Fibroblast of the aortic adventitia (primary cell): ENCODE data around the gene PNMA8A. TPM values are rescaled to one million over a fixed set of nuclear protein-coding genes. Genes with fewer than 3 reads are reported as not detected.

ENCODE experiments used
- DNase-seq: peaks from one replicate; pipeline ENCODE4 v3.0.0-alpha.2; 2010; ENCODE audit warnings: low read depth
- H3K4me3 ChIP-seq: 2 replicates; pipeline ENCODE4 v1.5.1; 2011; ENCODE audit warnings: low read depth, mild to moderate bottlenecking, control low read depth, low read length, moderate library complexity
- CTCF ChIP-seq: IDR thresholded peaks from 2 replicates; pipeline ENCODE4 v1.5.1; 2011; ENCODE audit warnings: mild to moderate bottlenecking, low read length, control low read depth, inconsistent platforms; ENCODE audit not compliant: insufficient read depth
- total RNA-seq: library from RNA; depleted of rRNA; stranded (reverse); fragments of >200 nt; gene quantifications from 2 replicates; pipeline ENCODE4 v1.2.3, GENCODE V29; 2012; ENCODE audit warnings: low replicate concordance

The PNMA8A gene
- total RNA-seq, 1 donor = 2.3 TPM

DNA sequence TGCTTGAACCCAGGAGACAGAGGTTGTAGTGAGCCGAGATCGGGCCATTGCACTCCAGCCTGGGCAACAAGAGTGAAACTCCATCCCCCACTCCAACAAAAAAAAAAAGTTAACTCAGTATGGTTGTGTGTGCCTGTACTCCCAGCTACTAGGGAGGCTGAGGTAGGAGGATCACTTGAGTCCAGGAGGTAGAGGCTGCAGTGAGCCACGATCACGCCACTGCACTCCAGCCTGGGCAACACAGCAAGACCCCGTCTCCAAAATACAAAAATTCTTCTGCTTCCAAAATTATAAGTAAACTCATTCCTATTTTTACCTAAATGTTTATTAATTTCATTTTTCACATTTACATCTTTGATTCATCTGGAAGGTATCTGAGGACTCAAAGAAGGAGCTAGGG, 14.4 kb downstream of the PNMA8A start:
- H3K4me3 ChIP-seq = no peak overlapping the region
- no peak for DNase-seq
- no peak for TF ChIP-seq CTCF

- TF ChIP-seq CTCF = no peak
- no peak for DNase-seq
- H3K4me3 ChIP-seq = no peak overlapping the region
Observed at GRCh38 chr19:46454244-46454643, 17.1 kb downstream of the PNMA8A start.

DNA sequence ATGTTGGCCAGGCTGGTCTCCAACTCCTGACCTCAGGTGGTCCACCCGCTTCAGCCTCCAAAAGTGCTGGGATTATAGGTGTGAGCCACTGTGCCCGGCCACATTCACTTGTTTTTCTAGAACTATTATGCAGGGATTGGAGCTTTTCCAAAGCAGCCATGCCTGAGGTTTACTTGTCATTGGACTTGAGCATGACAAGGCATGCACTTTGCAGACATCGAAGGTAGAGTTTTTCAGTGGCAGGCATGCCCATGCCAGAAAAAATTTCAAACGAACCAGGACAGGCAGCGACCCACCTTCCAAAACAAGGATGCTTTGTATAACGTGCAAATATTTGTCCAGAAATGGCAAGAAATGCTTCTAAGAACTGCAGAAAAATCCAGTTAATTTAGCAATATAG, 17.7 kb downstream of the PNMA8A start:
- no peak for DNase-seq
- no peak overlapping the region for H3K4me3 ChIP-seq
- TF ChIP-seq CTCF = no peak

- H3K4me3 ChIP-seq = no peak overlapping the region
- DNase-seq = no peak
- no peak for TF ChIP-seq CTCF
Observed at GRCh38 chr19:46452186-46452585, 19.2 kb downstream of the PNMA8A start.

DNA sequence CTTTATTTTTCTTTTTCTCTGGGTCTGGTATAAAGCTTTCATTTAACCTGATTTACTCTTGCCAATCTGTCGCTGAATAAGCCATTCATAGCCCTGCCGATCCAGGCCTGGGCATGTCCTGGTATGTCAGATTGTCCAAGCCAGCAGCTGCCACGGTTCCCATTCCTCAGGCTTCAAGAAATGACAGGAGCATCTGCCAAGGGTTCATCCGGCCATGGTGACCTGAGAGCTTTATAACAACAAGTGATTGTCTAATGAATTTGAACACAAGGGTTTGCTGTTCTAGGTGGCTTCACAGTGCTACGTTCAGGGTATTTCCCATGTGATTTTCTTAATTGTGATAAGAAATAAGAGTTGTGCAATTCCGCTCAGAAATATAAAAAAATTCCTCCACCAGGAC, 20.0 kb downstream of the PNMA8A start:
- DNase-seq = no peak

GRCh38 chr19:46450737-46451136, 20.6 kb downstream of the PNMA8A start:
- TF ChIP-seq CTCF = no peak
- no peak overlapping the region for H3K4me3 ChIP-seq
- DNase-seq = no peak

More for the DNA sequence above, 20.0 kb downstream of the PNMA8A start:
- no peak for TF ChIP-seq CTCF
- no peak overlapping the region for H3K4me3 ChIP-seq

- no peak for DNase-seq
- TF ChIP-seq CTCF = no peak
Observed at GRCh38 chr19:46449228-46449627, 22.1 kb downstream of the PNMA8A start.

More at GRCh38 chr19:46449228-46449627, 22.1 kb downstream of the PNMA8A start:
- no peak overlapping the region for H3K4me3 ChIP-seq
